ENCODE results near the gene GJC2.

Gene GJC2

GRCh38 chr1:228123505-228123904, 26.2 kb upstream of the GJC2 start:
- Histone ChIP-seq H3K4me1 (ENCODE audit: insufficient read depth, low read length) (peaks cover 5% of the 10 kb centered on the region), H3K27me3 (ENCODE audit: insufficient read depth, low read length) (no peaks in the 10 kb centered on the region), H3K36me3 (ENCODE audit: insufficient read depth, low read length) (no peaks in the 10 kb centered on the region), H2AFZ (ENCODE audit: low read depth, low read length) (no peak overlapping the region), H3K9me3 (ENCODE audit: low read length) (no peaks in the 10 kb centered on the region), H3K4me3 (ENCODE audit: low read length) (no peak overlapping the region)

DNA sequence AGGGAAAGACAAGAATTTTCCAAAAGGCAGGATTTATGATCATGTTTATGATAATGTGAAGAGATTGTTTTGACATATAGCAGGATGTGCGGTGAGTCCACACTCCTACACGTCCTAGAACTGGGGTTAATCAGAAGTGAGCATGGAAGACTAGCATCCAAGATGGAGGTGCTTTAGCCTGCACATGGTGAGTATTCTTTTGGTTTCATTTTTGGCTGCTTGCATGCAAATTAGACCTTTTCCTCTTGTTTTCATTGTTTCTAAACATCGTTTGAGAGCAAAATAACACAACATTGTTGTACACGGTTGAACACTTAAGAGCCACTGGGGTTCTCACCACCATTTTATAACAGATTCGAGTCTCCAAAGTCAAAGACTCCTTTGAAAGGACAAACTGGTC, 24.5 kb upstream of the GJC2 start:
- Histone ChIP-seq H3K9me3 (ENCODE audit: low read length) (no peaks in the 10 kb centered on the region), H3K36me3 (ENCODE audit: insufficient read depth, low read length) (no peaks in the 10 kb centered on the region), H2AFZ (ENCODE audit: low read depth, low read length) (no peak overlapping the region), H3K4me1 (ENCODE audit: insufficient read depth, low read length) (peaks cover 5% of the 10 kb centered on the region), H3K27me3 (ENCODE audit: insufficient read depth, low read length) (no peaks in the 10 kb centered on the region), H3K4me3 (ENCODE audit: low read length) (no peak overlapping the region)

GRCh38 chr1:228131766-228132165, 18.0 kb upstream of the GJC2 start:
- Histone ChIP-seq H3K36me3 (ENCODE audit: insufficient read depth, low read length) (no peaks in the 10 kb centered on the region), H3K4me3 (ENCODE audit: low read length) (no peak overlapping the region), H3K9me3 (ENCODE audit: low read length) (no peaks in the 10 kb centered on the region), H2AFZ (ENCODE audit: low read depth, low read length) (no peak overlapping the region), H3K27me3 (ENCODE audit: insufficient read depth, low read length) (peaks cover 33% of the 10 kb centered on the region), H3K4me1 (ENCODE audit: insufficient read depth, low read length) (no peaks in the 10 kb centered on the region)

DNA sequence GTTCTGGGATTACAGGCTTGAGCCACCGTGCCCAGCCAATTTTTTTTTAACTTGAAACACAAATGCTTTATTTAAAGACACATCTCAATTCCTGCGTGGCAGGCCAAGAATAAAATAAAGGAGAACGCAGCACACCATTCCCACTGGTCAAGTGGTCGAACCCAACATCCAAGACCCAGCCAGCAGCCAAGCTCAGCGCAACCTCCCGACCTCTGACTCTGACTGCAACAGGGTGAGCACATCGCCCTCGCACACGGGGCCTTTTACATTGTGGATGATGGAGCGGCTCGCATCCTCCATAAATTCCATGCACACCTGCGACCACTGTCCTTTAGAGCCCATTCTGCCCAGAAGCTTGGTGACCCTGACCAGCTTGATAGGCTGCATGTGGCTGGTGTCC, 15.1 kb upstream of the GJC2 start:
- Histone ChIP-seq H3K9me3 (ENCODE audit: low read length) (no peaks in the 10 kb centered on the region), H2AFZ (ENCODE audit: low read depth, low read length) (no peak overlapping the region), H3K4me3 (ENCODE audit: low read length) (no peak overlapping the region), H3K36me3 (ENCODE audit: insufficient read depth, low read length) (no peaks in the 10 kb centered on the region), H3K4me1 (ENCODE audit: insufficient read depth, low read length) (no peaks in the 10 kb centered on the region), H3K27me3 (ENCODE audit: insufficient read depth, low read length) (peaks cover 35% of the 10 kb centered on the region)

DNA sequence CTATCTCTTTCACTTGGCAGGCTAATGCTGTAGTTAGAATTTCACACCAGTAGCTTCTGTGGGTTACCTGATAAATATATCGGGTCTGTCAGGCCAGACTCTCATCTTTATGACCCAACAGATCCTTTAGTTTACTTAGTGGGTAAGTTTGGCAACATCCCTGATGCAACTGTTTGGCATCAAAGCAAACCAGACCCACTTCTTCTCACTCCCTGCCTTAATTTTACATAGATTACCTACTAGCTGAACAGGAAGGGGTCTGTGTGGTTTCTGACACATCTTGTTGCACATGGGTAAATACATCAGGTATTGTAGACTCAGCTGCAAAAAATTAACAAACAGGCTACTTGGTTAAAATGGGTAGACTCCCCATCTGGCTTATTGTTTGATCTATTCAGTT, 12.8 kb upstream of the GJC2 start:
- H2AFZ ChIP-seq (ENCODE audit: low read depth, low read length) = no peak overlapping the region

DNA sequence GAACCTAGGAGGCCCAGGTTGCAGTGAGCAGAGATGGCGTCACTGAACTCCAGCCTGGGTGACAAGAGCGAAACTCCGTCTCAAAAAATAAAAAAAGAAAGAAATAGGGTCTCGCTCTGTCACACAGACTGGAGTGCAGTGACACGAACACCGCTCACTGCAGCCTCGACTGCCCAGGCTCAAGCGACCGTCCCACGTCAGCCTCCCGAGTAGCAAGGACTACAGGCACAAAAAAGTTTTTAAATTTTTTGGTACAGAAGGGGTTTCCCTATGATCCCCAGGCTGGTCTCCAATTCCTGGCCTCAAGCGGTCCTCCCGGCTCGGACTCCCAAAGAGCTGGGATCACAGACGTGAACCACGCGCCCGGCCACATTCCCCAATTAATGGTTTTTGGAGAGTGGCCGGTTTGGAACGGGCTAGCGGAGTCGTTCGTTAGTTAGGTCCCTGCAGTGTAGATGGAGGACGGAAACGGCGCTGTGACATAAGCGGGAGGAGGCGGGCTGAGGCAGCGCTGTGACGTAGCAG, 10.3 kb upstream of the GJC2 start:
- Histone ChIP-seq H3K36me3 (ENCODE audit: insufficient read depth, low read length) (no peaks in the 10 kb centered on the region), H3K27me3 (ENCODE audit: insufficient read depth, low read length) (peaks cover 23% of the 10 kb centered on the region), H2AFZ (ENCODE audit: low read depth, low read length) (peak overlapping the region; percentile 69), H3K4me3 (ENCODE audit: low read length) (peak overlapping the region; percentile 78), H3K4me1 (ENCODE audit: insufficient read depth, low read length) (peaks cover 16% of the 10 kb centered on the region), H3K9me3 (ENCODE audit: low read length) (no peaks in the 10 kb centered on the region)

More for the DNA sequence above, 12.8 kb upstream of the GJC2 start:
- no peaks in the 10 kb centered on the region for H3K9me3 ChIP-seq (ENCODE audit: low read length)
- H3K27me3 ChIP-seq (ENCODE audit: insufficient read depth, low read length) = peaks cover 35% of the 10 kb centered on the region
- H3K36me3 ChIP-seq (ENCODE audit: insufficient read depth, low read length) = no peaks in the 10 kb centered on the region
- no peak overlapping the region for H3K4me3 ChIP-seq (ENCODE audit: low read length)
- H3K4me1 ChIP-seq (ENCODE audit: insufficient read depth, low read length) = peaks cover 13% of the 10 kb centered on the region

DNA sequence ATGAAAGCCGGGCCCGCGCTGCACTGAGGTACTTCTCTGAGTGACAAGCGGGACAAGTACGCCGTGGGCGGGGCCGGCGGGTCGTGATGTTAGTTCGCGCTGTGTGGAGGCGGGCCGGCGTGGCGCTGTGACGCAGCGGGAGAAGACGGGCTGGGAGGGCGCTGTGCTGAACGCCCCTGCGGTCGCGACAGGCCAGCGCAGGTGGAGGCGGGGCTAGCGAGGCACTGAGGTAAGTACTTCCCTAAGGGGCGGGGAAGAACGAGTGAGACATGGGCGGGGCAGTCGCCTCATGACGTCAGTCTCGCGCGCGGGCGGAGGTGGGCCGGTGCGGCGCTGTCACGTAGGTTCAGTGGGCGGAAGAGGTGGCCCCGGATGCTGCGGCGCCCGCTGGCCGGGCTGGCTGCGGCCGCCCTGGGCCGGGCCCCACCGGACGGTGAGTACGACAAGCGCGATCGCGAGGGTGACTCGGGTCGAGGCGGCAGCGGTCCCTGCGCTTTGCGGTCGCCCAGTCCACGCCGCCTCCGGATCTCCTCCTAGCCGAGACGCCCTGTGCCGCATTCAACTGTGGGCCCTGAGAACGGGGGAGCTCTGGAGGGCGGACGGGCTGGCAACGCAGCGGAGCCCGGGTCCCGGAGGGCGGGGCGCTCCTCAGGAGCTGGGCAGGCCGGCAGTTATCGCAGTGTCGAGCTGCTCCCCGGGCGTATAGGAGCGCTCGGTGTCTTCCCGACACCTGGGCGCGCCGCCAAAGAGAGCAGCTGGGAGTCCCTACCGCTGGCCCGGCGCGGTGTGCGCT, 9.6 kb upstream of the GJC2 start, which contains the start of gene GUK1:
TSS of gene GUK1 (plus strand) at position 349 of the 793 bp plus-strand sequence. CDS start at position 373, 24 bp downstream.
- Histone ChIP-seq H3K27me3 (ENCODE audit: insufficient read depth, low read length) (peaks cover 16% of the 10 kb centered on the region), H2AFZ (ENCODE audit: low read depth, low read length) (peak within 1 kb of the TSS; percentile 69), H3K9me3 (ENCODE audit: low read length) (no peaks in the 10 kb centered on the region), H3K4me3 (ENCODE audit: low read length) (peak within 1 kb of the TSS; percentile 78), H3K36me3 (ENCODE audit: insufficient read depth, low read length) (peaks cover 1% of the 10 kb centered on the region), H3K4me1 (ENCODE audit: insufficient read depth, low read length) (peaks cover 16% of the 10 kb centered on the region)

DNA sequence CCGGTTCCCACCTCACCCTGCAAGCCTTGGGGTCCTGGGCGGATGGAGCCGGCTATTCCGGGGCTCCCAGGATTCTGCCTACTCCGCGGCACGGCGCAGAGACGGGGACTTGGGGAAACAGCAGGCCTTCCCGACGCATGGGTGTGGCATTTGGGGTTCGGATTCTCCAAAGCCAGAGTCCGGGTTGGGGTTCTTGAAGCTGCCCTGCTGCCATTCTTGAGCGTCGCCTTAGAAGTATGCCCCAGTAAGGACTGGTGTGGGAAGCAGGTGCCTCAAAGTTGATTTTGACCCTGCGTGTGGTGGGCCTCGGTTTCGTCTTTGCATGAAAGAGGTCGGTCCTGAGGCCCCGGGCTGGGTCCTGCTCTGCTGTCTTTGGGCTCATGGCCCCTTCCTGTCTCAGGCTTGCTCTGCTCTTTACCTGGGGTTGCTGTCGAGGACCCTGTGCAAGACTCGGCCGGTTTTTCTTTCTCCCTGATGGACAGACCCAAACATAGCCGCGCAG, 9.0 kb upstream of the GJC2 start:
- H3K4me1 ChIP-seq (ENCODE audit: insufficient read depth, low read length) = peaks cover 16% of the 10 kb centered on the region
- H2AFZ ChIP-seq (ENCODE audit: low read depth, low read length) = no peak overlapping the region
- peaks cover 11% of the 10 kb centered on the region for H3K27me3 ChIP-seq (ENCODE audit: insufficient read depth, low read length)
- peak overlapping the region; percentile 78 for H3K4me3 ChIP-seq (ENCODE audit: low read length)
- no peaks in the 10 kb centered on the region for H3K9me3 ChIP-seq (ENCODE audit: low read length)
- peaks cover 8% of the 10 kb centered on the region for H3K36me3 ChIP-seq (ENCODE audit: insufficient read depth, low read length)

DNA sequence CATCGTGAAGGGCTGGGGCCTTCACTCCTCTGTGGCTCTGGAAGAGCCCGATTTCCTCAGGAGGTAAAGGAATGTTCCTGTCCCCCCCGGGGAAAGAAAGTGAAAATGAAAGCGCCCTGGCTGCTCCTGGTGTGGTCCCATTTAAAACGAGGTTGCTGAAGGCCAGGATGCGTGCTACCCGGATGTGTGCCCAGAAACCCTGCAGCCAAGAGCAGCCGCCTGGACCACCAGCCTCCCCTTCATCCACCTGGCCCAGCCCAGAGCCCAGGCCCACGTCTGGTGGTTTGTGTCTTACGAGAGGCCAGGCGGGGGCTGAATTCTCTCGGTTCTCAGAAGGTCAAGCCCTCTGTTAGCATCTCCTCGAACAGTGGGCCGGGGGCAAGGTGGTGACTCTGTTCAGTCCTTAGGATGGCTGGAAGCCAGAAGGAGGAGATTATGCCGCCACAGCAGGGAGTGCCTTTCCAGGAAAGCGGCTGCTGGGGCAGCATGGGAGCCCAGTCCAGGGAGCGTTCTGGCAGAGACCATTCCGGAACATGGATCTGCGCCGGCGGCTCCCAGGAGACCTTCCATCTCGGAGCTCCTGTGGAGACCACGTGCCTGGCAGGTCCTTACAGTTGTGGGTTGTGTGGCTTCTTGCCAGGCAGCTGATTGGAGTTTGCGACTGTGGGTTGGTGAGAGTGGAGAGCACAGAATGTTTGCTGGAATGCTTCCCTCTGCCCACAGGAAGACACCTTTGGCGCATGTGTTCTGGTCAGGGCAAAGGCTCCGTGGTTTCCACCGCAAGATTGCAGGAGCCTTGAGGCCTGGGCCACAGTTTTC, 8.3 kb upstream of the GJC2 start:
- H3K4me3 ChIP-seq (ENCODE audit: low read length) = peak overlapping the region; percentile 78
- no peaks in the 10 kb centered on the region for H3K9me3 ChIP-seq (ENCODE audit: low read length)
- no peak overlapping the region for H2AFZ ChIP-seq (ENCODE audit: low read depth, low read length)
- H3K4me1 ChIP-seq (ENCODE audit: insufficient read depth, low read length) = peaks cover 16% of the 10 kb centered on the region
- H3K27me3 ChIP-seq (ENCODE audit: insufficient read depth, low read length) = peaks cover 6% of the 10 kb centered on the region
- H3K36me3 ChIP-seq (ENCODE audit: insufficient read depth, low read length) = peaks cover 11% of the 10 kb centered on the region

GRCh38 chr1:228142155-228142691, 7.5 kb upstream of the GJC2 start:
- Histone ChIP-seq H3K9me3 (ENCODE audit: low read length) (no peaks in the 10 kb centered on the region), H3K36me3 (ENCODE audit: insufficient read depth, low read length) (peaks cover 18% of the 10 kb centered on the region), H3K4me3 (ENCODE audit: low read length) (peak overlapping the region; percentile 78), H3K4me1 (ENCODE audit: insufficient read depth, low read length) (peaks cover 16% of the 10 kb centered on the region), H2AFZ (ENCODE audit: low read depth, low read length) (no peak overlapping the region), H3K27me3 (ENCODE audit: insufficient read depth, low read length) (no peaks in the 10 kb centered on the region)

DNA sequence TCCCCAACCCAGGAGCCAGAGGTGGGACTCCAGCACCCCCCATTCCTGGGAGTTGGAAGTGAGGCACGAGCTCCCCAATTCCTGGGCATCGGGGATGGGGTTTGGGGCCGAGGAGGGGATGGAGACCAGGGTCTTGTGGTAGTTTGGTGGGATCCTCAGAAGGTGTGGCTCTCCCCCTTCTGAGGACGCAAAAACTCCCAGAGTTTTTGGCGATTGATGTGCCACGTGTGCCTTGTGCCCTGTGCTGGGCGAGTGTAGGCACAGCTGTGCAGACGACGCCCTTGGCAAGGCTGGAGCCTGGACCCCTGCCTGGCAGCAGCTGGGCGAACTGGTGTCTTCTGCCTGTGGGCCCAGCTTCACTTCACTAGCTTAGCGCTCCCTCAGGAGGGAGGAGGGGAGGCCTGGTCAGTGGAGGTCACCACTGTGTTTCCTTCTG, 7.0 kb upstream of the GJC2 start:
- Histone ChIP-seq H3K9me3 (ENCODE audit: low read length) (no peaks in the 10 kb centered on the region), H3K4me1 (ENCODE audit: insufficient read depth, low read length) (peaks cover 16% of the 10 kb centered on the region), H2AFZ (ENCODE audit: low read depth, low read length) (no peak overlapping the region), H3K4me3 (ENCODE audit: low read length) (no peak overlapping the region), H3K27me3 (ENCODE audit: insufficient read depth, low read length) (no peaks in the 10 kb centered on the region), H3K36me3 (ENCODE audit: insufficient read depth, low read length) (peaks cover 23% of the 10 kb centered on the region)

DNA sequence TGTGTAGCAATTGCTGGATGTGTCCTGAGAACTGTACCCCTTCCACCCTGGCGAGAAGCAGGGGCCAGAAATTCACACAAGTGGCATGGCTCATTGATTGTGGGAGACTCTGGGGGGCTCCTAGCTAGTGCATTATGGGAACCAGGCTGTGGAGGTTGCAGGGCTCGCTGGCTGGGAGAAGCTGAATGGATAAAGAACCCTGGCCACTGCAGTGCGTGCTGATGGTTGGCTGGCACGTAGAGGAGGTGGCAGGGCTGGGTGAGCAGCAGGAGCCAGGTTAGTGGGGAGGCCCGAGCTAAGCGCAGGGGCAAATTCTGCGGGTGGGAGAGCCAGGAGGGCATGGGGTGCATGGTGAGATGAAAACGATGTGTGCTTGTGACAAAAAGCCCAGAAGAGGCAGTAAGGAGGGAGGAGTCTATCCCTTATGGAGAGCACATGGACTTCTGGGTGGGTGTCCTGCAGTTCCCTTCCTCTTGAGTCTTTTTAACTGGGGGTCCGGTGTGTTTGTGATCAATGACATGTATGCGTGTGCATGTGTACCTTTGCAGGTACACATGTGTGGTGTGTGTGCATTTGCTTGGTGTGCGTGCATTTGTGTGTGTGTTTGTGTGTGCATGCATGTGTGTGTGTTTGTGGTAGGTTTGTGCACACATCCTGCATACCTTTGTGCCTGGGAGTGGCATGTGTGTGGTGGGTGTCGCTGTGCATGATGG, 6.1 kb upstream of the GJC2 start:
- Histone ChIP-seq H3K4me1 (ENCODE audit: insufficient read depth, low read length) (peaks cover 20% of the 10 kb centered on the region), H3K4me3 (ENCODE audit: low read length) (no peak overlapping the region), H3K27me3 (ENCODE audit: insufficient read depth, low read length) (no peaks in the 10 kb centered on the region), H3K9me3 (ENCODE audit: low read length) (no peaks in the 10 kb centered on the region), H2AFZ (ENCODE audit: low read depth, low read length) (no peak overlapping the region), H3K36me3 (ENCODE audit: insufficient read depth, low read length) (peaks cover 31% of the 10 kb centered on the region)
